COLO668 (cell line): ENCODE data around the gene CCR6.
"Not testable (repeated sequence)": the region's sequence is repeated elsewhere in the genome, so short reads cannot be mapped to it uniquely, and the experiment has no call there.

Experiments
- DNase-seq: peaks from one replicate; lab custom pipeline; 2025; ENCODE audit not compliant: unreplicated experiment; lab: John Stamatoyannopoulos, UW

CCR6 gene

DNA sequence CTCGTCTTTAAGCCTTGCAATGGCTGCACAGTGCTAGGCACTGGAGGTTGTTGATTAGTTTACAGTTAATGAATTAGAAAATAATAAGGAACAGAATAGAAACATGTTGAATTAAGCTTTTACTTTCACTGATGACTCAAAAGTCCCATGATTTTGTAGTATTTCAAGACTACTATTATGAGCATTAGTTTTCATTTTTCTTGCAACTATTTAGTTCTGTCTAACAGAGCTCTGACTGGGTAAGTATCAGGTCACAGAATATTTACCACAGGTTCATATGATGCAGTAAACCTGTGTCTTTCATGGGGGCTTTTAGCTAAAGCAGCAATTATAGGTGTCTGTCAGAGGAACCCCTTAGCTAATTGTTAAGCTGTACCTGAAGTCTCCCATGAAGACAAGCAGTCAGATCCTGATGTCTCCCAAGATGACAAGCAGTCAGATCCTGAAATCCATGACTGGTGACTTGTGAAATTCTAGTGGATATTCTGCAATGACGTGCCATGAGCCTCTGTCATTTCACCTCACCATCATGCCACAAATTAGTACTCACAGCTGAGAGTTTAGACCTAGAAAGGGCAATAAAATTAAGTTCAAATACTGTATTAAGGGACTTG, 43.1 kb downstream of the CCR6 start:
- DNase-seq, result no peak

DNA sequence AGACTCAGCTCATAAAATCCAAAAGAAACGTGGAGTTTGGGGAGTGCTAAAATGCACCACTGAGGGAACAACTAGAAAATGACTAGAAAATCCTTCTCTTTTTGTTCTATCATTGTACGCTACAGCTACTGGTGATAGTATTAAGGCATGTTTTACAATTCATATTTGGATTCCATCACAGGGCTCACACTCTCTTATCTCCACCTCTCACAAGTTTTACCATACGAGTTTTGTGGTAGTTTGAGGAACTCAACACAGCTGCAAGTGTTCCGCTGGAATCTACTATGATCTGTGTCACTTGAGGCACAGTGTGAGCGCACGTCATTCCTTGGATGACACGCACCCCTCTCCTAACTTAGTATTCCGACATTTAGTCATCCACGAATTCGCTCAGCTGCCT, 44.8 kb downstream of the CCR6 start:
- DNase-seq, result not testable (repeated sequence)

DNA sequence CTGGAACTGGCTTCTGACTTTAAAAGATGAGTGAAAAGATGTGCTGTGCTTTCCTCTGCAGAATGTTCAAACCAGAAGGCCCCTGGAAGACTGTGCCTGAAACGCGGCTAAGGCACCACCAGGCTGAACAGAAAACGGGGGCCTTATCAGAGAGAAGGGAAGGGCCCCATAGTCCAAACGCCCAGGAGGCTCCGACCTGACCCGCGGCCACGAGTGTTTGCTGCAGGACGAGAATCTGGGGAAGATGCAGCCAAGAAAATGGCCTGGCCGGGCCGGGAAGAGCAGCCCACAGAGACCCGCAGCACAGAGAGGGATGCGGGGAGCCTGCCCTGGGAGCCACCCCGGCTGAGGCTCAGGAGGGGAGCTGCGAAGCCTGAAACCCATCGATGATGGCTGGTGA, 45.4 kb downstream of the CCR6 start:
- DNase-seq, result not testable (repeated sequence)

DNA sequence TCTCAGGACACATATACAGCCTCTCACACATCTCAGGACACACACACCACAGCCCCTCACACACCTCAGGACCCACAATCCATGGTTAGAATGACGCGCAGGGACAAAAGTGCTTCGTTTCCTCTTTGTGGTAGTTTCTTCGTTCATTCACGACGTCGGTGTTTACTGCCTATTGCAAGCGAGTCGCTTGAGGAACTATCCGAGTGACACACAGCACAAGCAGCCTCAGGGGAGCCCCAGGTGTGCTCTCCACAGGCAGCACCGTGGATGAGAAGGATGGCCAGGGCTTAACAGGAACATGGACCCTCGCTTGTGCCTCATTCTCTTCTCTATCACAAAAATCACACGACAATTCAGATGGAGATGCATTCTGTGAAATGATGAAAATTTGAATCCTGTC, 47.0 kb downstream of the CCR6 start:
- not testable (repeated sequence) for DNase-seq

DNA sequence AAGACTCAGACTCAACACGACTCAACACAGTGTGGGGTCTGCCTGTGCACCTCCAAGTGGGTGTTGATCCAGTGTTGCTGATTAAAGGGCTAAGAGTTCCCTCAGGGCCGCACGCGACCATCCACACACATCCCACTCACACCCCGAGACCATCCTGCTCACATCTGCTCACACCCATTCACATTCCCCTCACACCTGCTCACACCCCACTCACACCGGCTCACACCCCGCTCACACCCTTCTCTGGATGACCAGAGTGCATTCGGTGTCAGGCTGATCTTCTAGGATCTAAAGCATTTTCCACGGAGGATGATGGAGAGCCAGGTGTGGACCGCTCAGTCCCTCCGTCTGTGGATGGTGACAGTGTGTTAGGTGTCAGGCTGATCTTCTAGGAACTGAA, 48.4 kb downstream of the CCR6 start:
- DNase-seq, result not testable (repeated sequence)

DNA sequence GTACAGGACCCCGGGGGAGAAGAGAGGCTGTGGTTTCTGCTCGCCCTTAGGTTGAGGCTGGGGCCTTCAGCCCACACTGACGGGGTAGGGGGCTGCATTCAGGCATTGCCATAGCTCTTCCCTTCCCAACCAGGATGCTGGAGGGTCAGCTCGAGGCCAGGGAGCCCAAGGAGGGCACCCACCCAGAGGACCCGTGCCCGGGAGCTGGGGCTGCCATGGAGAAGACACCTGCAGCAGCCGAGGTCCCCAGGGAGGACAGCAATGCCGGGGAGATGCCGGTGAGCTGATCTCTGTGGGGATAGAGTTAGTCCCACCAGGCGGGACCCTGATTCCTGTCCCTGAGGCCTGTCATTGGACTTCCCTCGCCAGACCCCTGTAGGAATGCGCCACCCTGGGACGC, 49.1 kb downstream of the CCR6 start:
- DNase-seq, result not testable (repeated sequence)

DNA sequence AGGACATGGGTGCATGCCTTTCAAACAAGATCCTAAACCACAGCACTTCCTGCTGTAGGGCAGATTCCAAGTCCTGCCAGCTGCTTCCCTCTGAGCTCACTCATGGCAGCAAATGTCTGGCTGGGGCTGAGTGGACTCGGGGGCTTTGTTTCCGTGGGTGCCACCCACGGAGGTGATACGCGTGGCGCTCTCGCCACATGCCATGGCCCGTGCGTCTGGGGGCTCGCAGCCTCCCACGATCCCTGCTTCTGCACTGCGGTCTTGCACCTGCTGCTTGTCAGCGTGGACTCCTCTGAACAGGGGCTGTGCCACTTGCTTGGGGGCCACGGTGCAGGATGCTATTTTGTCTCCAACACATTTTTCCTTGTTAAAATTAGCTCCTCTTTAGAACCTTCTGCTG, 54.4 kb downstream of the CCR6 start:
- DNase-seq, result not testable (repeated sequence)

DNA sequence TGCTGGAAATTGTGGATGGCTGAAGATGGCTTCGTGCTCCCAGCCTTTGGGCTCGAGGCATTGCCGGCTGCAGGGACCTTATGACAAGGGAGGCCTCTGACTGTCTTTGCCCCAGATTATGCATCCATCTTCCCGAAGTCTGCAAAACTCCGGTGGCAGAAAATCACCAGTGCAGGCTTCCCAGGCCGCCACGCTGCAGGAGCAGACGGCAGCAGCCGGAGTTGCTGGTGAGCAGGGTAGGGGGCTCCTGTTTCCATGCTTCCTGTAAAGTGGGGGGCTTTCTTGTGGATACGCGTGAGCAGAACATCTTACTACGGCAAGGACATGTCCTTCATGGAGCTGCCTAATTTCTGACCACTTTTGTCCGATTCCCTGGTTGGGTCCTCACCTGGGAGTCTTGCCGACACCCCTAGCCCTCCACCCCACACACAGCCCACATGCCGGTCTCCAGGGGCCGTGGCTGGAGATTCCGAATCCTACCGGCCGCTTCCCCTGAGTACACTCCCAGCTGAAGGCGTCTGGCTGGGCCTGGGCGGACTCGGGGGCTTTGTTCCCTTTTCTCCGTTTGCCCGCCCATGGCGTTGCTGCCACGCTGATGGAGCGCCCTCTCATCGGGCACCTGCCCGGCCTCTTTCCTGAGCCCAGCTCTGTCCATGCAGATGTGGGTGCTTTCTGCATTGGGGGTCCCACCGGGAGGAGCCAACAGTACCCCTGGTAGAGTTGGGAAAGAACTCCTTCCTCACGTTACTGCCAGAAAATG, 56.2 kb downstream of the CCR6 start:
- DNase-seq, result not testable (repeated sequence)

DNA sequence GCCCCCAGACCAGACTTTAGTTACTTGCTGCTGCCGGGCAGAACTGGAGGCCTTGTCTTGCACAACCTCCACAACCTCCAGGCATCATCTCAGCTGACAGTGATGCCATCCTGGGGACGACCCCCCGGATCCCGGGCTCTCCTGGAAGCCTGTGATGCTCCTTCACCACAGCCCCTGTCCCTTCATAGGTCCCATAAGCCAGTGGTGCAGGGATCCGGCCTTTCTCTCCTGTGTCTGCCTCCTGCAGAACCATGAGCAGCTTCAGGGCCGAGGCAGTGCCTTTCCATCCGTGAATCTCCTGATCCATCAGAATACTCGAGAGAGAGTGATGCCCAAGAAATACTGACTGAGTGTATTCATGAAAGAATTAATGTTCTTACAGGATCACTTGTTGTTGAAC, 57.2 kb downstream of the CCR6 start:
- not testable (repeated sequence) for DNase-seq

DNA sequence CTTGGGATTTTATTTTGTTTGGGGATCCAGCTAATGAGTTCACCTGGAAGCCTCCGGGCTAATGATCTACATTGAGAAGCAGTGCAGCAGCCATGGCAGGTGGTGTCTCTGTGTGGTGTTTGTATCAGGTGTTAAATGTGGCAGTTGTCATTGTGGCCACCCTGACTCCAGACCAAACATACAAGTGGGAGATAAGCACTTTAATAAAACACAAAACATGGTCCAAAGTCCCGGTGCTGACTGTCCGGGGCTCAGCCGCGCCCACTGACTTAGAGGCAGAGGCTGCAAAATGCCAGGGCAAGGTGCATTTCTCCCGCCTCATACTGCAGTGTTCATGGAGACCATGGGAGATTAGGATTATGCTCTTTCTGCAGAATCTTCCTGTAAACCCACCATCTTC, 58.5 kb downstream of the CCR6 start:
- not testable (repeated sequence) for DNase-seq

DNA sequence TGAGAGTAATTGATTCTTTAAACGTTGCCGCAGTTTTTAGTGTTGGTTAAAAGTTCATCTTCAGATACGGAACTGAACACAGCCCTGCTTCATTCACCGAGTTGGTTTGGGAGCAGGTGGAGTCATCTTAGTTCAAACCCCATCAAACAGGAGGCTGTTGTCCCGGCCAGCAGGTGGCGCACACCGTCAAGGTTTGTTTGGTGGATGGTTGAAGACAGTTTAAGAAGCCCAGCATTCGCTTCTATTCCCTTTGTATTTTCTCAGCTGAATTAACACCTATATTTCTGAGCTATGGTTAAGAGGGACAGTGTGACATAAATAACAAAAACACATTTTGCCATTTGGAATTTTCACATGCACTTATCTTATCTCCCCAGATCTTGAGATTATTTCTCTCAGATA, 60.0 kb downstream of the CCR6 start:
- not testable (repeated sequence) for DNase-seq

DNA sequence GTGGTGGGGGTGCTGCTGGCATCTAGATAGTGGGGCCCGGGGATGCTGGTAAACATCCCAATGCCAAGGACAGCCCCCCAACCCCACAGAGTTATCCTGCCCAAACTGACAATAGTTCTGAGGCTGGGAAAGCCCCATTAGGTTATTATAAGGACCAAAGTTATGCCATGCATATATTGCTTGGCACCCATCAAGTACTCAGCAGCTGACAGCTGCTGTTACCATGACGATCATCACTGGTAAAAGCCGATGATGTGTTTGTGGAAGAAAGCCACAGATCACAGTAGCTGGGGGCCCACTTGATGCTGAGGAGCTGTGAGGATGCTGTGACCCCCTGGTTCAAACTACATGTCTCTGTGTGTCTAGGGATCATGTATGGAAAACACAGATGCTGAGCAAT, 62.2 kb downstream of the CCR6 start:
- DNase-seq, result not testable (repeated sequence)

DNA sequence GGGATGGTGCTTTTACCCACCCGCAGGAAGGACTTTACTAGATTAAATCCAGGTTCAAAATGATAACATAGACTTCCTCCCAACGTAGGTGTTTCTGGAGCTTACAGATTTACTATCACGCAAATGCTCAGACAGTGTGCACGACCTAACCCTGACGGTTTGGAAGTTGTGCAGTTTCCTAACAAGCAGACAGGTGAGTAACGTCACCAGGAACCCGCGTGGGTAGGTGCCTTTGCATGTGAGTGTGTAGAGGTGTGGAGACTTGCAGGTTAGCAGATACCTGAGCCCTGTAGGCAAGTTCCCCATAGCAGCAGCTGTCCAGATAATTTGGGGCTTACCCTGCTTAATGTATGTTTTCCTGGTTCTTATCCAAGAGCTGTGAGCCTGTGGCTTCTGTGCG, 64.4 kb downstream of the CCR6 start:
- not testable (repeated sequence) for DNase-seq
